Immature natural killer cell (primary cell): ENCODE results near the gene ATG5. TPM values are rescaled to one million over a fixed set of nuclear protein-coding genes. Genes with fewer than 3 reads are reported as not detected.
"Not testable (repeated sequence)": the region's sequence is repeated elsewhere in the genome, so short reads cannot be mapped to it uniquely, and the experiment has no call there.

Source experiments
- DNase-seq, 3 donors: peaks; one replicate each; pipeline ENCODE4 v3.0.0; 2022; ENCODE audit warnings: mixed read lengths in 1 of 3
- H3K27ac Mint-ChIP-seq, 6 donors: one replicate each; pipeline ENCODE4 v1.8.0; 2020; ENCODE audit warnings: mixed read lengths in 6 of 6, mild to moderate bottlenecking in 5 of 6, inconsistent platforms in 4 of 6, moderate library complexity in 3 of 6
- H3K27me3 Mint-ChIP-seq, 3 donors: one replicate each; pipeline ENCODE4 v1.8.0; 2020 to 2021; ENCODE audit warnings: low read depth in 3 of 3, mild to moderate bottlenecking in 3 of 3, mixed read lengths in 3 of 3, moderate library complexity in 3 of 3, inconsistent platforms in 1 of 3
- H3K36me3 Mint-ChIP-seq, 3 donors: one replicate each; pipeline ENCODE4 v1.8.0; 2020; ENCODE audit warnings: mixed read lengths in 3 of 3, inconsistent platforms in 2 of 3, mild to moderate bottlenecking in 2 of 3
- H3K4me1 Mint-ChIP-seq, 2 donors: one replicate each; pipeline ENCODE4 v1.8.0; 2020; ENCODE audit warnings: inconsistent platforms in 2 of 2, mild to moderate bottlenecking in 2 of 2, mixed read lengths in 2 of 2, moderate library complexity in 1 of 2
- H3K4me3 Mint-ChIP-seq, 5 donors: one replicate each; pipeline ENCODE4 v1.8.0; 2020; ENCODE audit warnings: mild to moderate bottlenecking in 5 of 5, mixed read lengths in 5 of 5, inconsistent platforms in 3 of 5, moderate library complexity in 3 of 5
- H3K9me3 Mint-ChIP-seq, 6 donors: one replicate each; pipeline ENCODE4 v1.8.0; 2020; ENCODE audit warnings: mild to moderate bottlenecking in 6 of 6, mixed read lengths in 6 of 6, inconsistent platforms in 4 of 6, moderate library complexity in 3 of 6
- polyA plus RNA-seq, 3 donors: library from polyadenylated mRNA; unstranded; fragments of 300-500 nt; fragmentation: Illumina TruSeq; gene quantifications; one replicate each; pipeline ENCODE4 v1.2.3, GENCODE V29; 2021

The ATG5 gene
- polyA plus RNA-seq, 3 donors from 2014 or later = 37.7 to 41.9 (median 41.7) TPM

- Mint-ChIP-seq H3K27ac (peak overlapping the region in 1 of 6 donors; percentile 72), H3K36me3 (peaks cover 5 to 11% (median 11%) of the 10 kb centered on the region in 3 donors), H3K4me1 (peaks cover 11 to 22% of the 10 kb centered on the region in 2 donors), H3K27me3 (no peaks in the 10 kb centered on the region), H3K9me3 (no peaks in the 10 kb centered on the region), H3K4me3 (no peak overlapping the region)
- DNase-seq = no peak
Measured at GRCh38 chr6:106247293-106247692, 78.3 kb downstream of the ATG5 start.

GRCh38 chr6:106244931-106245330 is 80.6 kb downstream of the ATG5 start:
- Mint-ChIP-seq H3K27me3 (no peaks in the 10 kb centered on the region), H3K36me3 (peaks cover 13 to 19% (median 16%) of the 10 kb centered on the region in 3 donors), H3K4me3 (no peak overlapping the region), H3K27ac (no peak overlapping the region), H3K4me1 (peaks cover 1 to 5% of the 10 kb centered on the region in 2 donors), H3K9me3 (no peaks in the 10 kb centered on the region)
- DNase-seq = no peak

- Mint-ChIP-seq H3K27me3 (no peaks in the 10 kb centered on the region), H3K36me3 (peaks cover 13 to 19% (median 16%) of the 10 kb centered on the region in 3 donors), H3K4me3 (no peak overlapping the region), H3K9me3 (no peaks in the 10 kb centered on the region), H3K27ac (peak overlapping the region in 1 of 6 donors; percentile 8), H3K4me1 (peaks cover 0 to 1% of the 10 kb centered on the region in 2 donors)
- no peak for DNase-seq
Measured at GRCh38 chr6:106244521-106244920, 81.0 kb downstream of the ATG5 start.

- no peaks in the 10 kb centered on the region for H3K4me1 Mint-ChIP-seq
- no peak for DNase-seq
- H3K4me3 Mint-ChIP-seq = no peak overlapping the region
- no peaks in the 10 kb centered on the region for H3K9me3 Mint-ChIP-seq
- no peak overlapping the region for H3K27ac Mint-ChIP-seq
- peaks cover 13 to 19% (median 16%) of the 10 kb centered on the region in 3 donors for H3K36me3 Mint-ChIP-seq
- H3K27me3 Mint-ChIP-seq = no peaks in the 10 kb centered on the region
Measured at GRCh38 chr6:106243261-106243660, 82.3 kb downstream of the ATG5 start.

- Mint-ChIP-seq H3K4me1 (no peaks in the 10 kb centered on the region), H3K27ac (no peak overlapping the region), H3K9me3 (no peaks in the 10 kb centered on the region), H3K27me3 (no peaks in the 10 kb centered on the region), H3K36me3 (peaks cover 9 to 14% (median 11%) of the 10 kb centered on the region in 3 donors), H3K4me3 (no peak overlapping the region)
- no peak for DNase-seq
Measured at GRCh38 chr6:106241498-106241897, 84.1 kb downstream of the ATG5 start.

- no peak overlapping the region for H3K4me3 Mint-ChIP-seq
- DNase-seq = no peak
- H3K27ac Mint-ChIP-seq = no peak overlapping the region
- H3K4me1 Mint-ChIP-seq = no peaks in the 10 kb centered on the region
- peaks cover 8 to 30% (median 26%) of the 10 kb centered on the region in 3 donors for H3K36me3 Mint-ChIP-seq
- H3K9me3 Mint-ChIP-seq = no peaks in the 10 kb centered on the region
- peaks cover 0 to 2% (median 0%) of the 10 kb centered on the region in 3 donors for H3K27me3 Mint-ChIP-seq
Measured at GRCh38 chr6:106237286-106237685, 88.3 kb downstream of the ATG5 start.

GRCh38 chr6:106229876-106230445 is 95.6 kb downstream of the ATG5 start:
- not testable (repeated sequence) for DNase-seq, H3K9me3 Mint-ChIP-seq, H3K4me1 Mint-ChIP-seq, H3K27ac Mint-ChIP-seq, H3K4me3 Mint-ChIP-seq, H3K27me3 Mint-ChIP-seq, H3K36me3 Mint-ChIP-seq

GRCh38 chr6:106227612-106228507 is 97.7 kb downstream of the ATG5 start:
- Mint-ChIP-seq H3K4me1 (peaks cover 8 to 9% of the 10 kb centered on the region in 2 donors), H3K9me3 (no peaks in the 10 kb centered on the region), H3K4me3 (no peak overlapping the region), H3K27me3 (no peaks in the 10 kb centered on the region), H3K27ac (peak overlapping the region in 1 of 6 donors; percentile 73), H3K36me3 (peaks cover 0 to 4% (median 0%) of the 10 kb centered on the region in 3 donors)
- DNase-seq = no peak

GRCh38 chr6:106226676-106227075 is 98.9 kb downstream of the ATG5 start:
- H3K27me3 Mint-ChIP-seq = no peaks in the 10 kb centered on the region
- H3K4me3 Mint-ChIP-seq = no peak overlapping the region
- peak overlapping the region in 4 of 6 donors; percentile 26 to 73 (median 38) for H3K27ac Mint-ChIP-seq
- DNase-seq = no peak
- H3K4me1 Mint-ChIP-seq = peaks cover 11 to 17% of the 10 kb centered on the region in 2 donors
- H3K9me3 Mint-ChIP-seq = no peaks in the 10 kb centered on the region
- peaks cover 0 to 4% (median 0%) of the 10 kb centered on the region in 3 donors for H3K36me3 Mint-ChIP-seq

- Mint-ChIP-seq H3K36me3 (peaks cover 0 to 4% (median 0%) of the 10 kb centered on the region in 3 donors), H3K27me3 (no peaks in the 10 kb centered on the region), H3K4me1 (peaks cover 16 to 22% of the 10 kb centered on the region in 2 donors), H3K27ac (peak overlapping the region in 2 of 6 donors; percentile 22 to 42), H3K9me3 (no peaks in the 10 kb centered on the region), H3K4me3 (no peak overlapping the region)
- no peak for DNase-seq
Measured at GRCh38 chr6:106225581-106225980, 100.0 kb downstream of the ATG5 start.

GRCh38 chr6:106223300-106223930 is 102.1 kb downstream of the ATG5 start:
- H3K27me3 Mint-ChIP-seq = peaks cover 0 to 3% (median 2%) of the 10 kb centered on the region in 3 donors
- peak; percentile 60 to 72 (median 66) for DNase-seq
- H3K9me3 Mint-ChIP-seq = no peaks in the 10 kb centered on the region
- peak overlapping the region in 2 of 6 donors; percentile 26 to 49 for H3K27ac Mint-ChIP-seq
- H3K36me3 Mint-ChIP-seq = peaks cover 0 to 4% (median 0%) of the 10 kb centered on the region in 3 donors
- no peak overlapping the region for H3K4me3 Mint-ChIP-seq
- peaks cover 14 to 23% of the 10 kb centered on the region in 2 donors for H3K4me1 Mint-ChIP-seq

GRCh38 chr6:106220485-106220884 is 105.1 kb downstream of the ATG5 start:
- no peaks in the 10 kb centered on the region for H3K9me3 Mint-ChIP-seq
- H3K27me3 Mint-ChIP-seq = peaks cover 0 to 3% (median 2%) of the 10 kb centered on the region in 3 donors
- peaks cover 15 to 29% of the 10 kb centered on the region in 2 donors for H3K4me1 Mint-ChIP-seq
- DNase-seq = no peak
- H3K4me3 Mint-ChIP-seq = no peak overlapping the region
- H3K27ac Mint-ChIP-seq = no peak overlapping the region
- no peaks in the 10 kb centered on the region for H3K36me3 Mint-ChIP-seq

GRCh38 chr6:106216527-106216926 is 109.0 kb downstream of the ATG5 start:
- Mint-ChIP-seq H3K27ac (no peak overlapping the region), H3K4me1 (peaks cover 18 to 31% of the 10 kb centered on the region in 2 donors), H3K36me3 (no peaks in the 10 kb centered on the region), H3K9me3 (no peaks in the 10 kb centered on the region), H3K4me3 (no peak overlapping the region), H3K27me3 (peaks cover 0 to 3% (median 2%) of the 10 kb centered on the region in 3 donors)
- no peak for DNase-seq

GRCh38 chr6:106215608-106216007 is 110.0 kb downstream of the ATG5 start:
- H3K36me3 Mint-ChIP-seq = peaks cover 0 to 4% (median 0%) of the 10 kb centered on the region in 3 donors
- DNase-seq = no peak
- H3K9me3 Mint-ChIP-seq = no peaks in the 10 kb centered on the region
- H3K4me1 Mint-ChIP-seq = peaks cover 14 to 26% of the 10 kb centered on the region in 2 donors
- no peak overlapping the region for H3K27ac Mint-ChIP-seq
- H3K27me3 Mint-ChIP-seq = peaks cover 0 to 3% (median 2%) of the 10 kb centered on the region in 3 donors
- no peak overlapping the region for H3K4me3 Mint-ChIP-seq
